ENCODE data around the gene CRB1. TPM values are rescaled to one million over a fixed set of nuclear protein-coding genes. Genes with fewer than 3 reads are reported as not detected.
"Not testable (repeated sequence)": the region's sequence is repeated elsewhere in the genome, so short reads cannot be mapped to it uniquely, and the experiment has no call there.

CRB1 gene
- total and polyA plus RNA-seq, 5 donors: 0.05 to 0.60 (median 0.28) TPM

DNA sequence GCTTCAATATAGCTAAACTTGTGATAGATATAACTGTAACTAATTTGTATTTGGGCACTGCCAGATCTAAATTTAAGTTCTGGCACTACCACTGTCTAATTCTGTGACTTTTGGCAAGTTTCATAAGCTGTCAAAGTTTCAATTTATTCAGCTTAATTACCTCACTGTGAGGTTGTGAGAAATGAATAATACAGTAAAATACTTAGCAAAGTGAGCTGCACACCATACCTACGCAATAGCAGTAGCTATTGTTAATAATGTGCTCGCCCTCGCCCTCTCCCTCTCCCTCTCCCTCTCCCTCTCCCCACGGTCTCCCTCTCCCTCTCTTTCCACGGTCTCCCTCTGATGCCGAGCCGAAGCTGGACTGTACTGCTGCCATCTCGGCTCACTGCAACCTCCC is 136.7 kb downstream of the CRB1 start:
- 88% methylated on average over 5 of the region's 8 CpGs for WGBS
- ATAC-seq; H3K27me3 ChIP-seq (ENCODE audit: control insufficient read depth, insufficient read depth); DNase-seq; H3K4me3 ChIP-seq (ENCODE audit: low read length); H3K27ac ChIP-seq (ENCODE audit: low read length); H3K9me3 ChIP-seq (ENCODE audit: control insufficient read depth, low read length); H3K4me1 ChIP-seq (ENCODE audit: control insufficient read depth, insufficient read depth, low read length); intact Hi-C loops (cut with DNase I): not testable (repeated sequence)

DNA sequence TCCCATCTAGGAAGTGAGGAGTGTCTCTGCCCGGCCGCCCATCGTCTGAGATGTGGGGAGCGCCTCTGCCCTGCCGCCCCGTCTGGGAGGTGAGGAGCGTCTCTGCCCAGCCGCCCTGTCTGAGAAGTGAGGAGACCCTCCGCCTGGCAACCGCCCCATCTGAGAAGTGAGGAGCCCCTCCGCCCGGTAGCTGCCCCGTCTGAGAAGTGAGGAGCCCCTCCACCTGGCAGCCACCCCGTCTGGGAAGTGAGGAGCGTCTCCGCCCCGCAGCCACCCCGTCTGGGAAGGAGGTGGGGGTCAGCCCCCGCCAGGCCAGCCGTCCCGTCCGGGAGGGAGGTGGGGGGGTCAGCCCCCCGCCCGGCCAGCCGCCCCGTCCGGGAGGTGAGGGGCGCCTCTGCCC is 137.6 kb downstream of the CRB1 start:
- 97% methylated on average over 25 of the region's 28 CpGs for WGBS
- H3K27me3 ChIP-seq (ENCODE audit: control insufficient read depth, insufficient read depth); H3K27ac ChIP-seq (ENCODE audit: low read length); H3K4me1 ChIP-seq (ENCODE audit: control insufficient read depth, insufficient read depth, low read length); H3K4me3 ChIP-seq (ENCODE audit: low read length); H3K9me3 ChIP-seq (ENCODE audit: control insufficient read depth, low read length); intact Hi-C loops (cut with DNase I); ATAC-seq: not testable (repeated sequence)
- peak in 2 of 3 donors; percentile 24 to 32 for DNase-seq

DNA sequence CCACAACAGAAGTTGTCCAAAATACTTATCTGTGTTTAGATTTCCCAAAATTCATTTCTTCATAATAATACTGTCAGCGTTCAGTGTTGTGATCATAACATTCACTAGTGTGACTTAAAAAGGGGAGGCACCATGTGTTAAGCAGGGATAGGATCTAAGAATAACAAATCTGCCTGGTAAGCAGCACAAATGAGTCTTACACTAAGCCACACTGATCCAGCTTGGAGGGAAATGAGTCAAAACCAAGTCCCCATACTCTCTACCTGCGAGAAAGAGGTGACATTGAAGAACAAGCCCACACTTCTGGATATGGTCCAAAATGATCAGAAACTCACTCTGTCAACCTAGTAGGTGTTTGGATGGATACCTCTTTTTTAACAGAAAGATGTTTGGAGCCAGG is 145.5 kb downstream of the CRB1 start:
- no peak overlapping the region for H3K27ac ChIP-seq (ENCODE audit: low read length)
- H3K4me3 ChIP-seq (ENCODE audit: low read length): no peak overlapping the region
- no peaks in the 10 kb centered on the region for H3K4me1 ChIP-seq (ENCODE audit: control insufficient read depth, insufficient read depth, low read length)
- no peak for ATAC-seq
- no peaks in the 10 kb centered on the region for H3K9me3 ChIP-seq (ENCODE audit: control insufficient read depth, low read length)
- H3K27me3 ChIP-seq (ENCODE audit: control insufficient read depth, insufficient read depth): no peaks in the 10 kb centered on the region
- intact Hi-C loops (cut with DNase I): no loop called here
- no peak for DNase-seq
- WGBS: 69% methylated on average over 2 of the region's 2 CpGs

DNA sequence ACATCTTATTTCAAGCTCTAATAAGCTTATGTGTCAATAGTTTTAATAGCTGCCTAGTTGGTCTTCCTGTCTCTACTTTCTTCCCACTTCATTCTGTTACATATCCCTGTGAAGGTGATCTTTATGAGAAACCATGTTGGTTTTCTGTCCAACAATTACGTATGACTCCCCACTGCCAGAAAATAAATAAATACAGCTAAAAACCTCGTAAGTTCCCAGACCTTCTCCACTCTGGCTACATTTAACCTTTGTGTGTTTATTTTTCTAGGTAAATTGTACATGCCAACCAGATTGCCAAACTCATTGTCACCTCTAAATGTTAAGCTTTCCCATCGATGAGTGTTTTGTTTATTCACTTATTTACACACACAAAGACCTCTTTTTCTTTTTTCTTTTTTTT is 147.2 kb downstream of the CRB1 start:
- Histone ChIP-seq H3K4me3 (ENCODE audit: low read length) (no peak overlapping the region), H3K27ac (ENCODE audit: low read length) (no peak overlapping the region), H3K9me3 (ENCODE audit: control insufficient read depth, low read length) (no peaks in the 10 kb centered on the region), H3K27me3 (ENCODE audit: control insufficient read depth, insufficient read depth) (no peaks in the 10 kb centered on the region), H3K4me1 (ENCODE audit: control insufficient read depth, insufficient read depth, low read length) (no peaks in the 10 kb centered on the region)
- DNase-seq (no peak), ATAC-seq (no peak)
- intact Hi-C loops (cut with DNase I): no loop called here
- WGBS: 80% methylated on average over 3 of the region's 3 CpGs

DNA sequence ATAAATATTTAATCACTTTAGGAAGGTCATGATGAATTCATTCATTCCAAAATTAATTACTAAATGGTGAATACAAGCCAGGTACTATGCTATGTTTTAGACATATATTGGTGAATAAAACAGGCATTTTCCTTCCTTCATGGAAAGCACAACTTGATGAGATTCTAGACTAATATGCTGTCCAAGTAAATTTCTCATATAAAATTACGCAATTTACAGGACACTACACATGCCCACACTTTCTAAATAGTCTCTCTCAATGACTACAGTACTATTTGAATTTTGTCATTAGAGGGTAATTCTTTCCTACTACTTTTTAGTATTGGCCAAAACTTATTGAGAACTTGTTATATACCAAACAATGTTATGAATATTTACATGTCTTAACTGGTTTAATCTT is 150.6 kb downstream of the CRB1 start:
- WGBS: 92% methylated on average over 1 of the region's 1 CpG
- intact Hi-C loops (cut with DNase I): no loop called here
- no peaks in the 10 kb centered on the region for H3K4me1 ChIP-seq (ENCODE audit: control insufficient read depth, insufficient read depth, low read length)
- no peak for DNase-seq
- ATAC-seq: no peak
- H3K9me3 ChIP-seq (ENCODE audit: control insufficient read depth, low read length): no peaks in the 10 kb centered on the region
- H3K4me3 ChIP-seq (ENCODE audit: low read length): no peak overlapping the region
- H3K27me3 ChIP-seq (ENCODE audit: control insufficient read depth, insufficient read depth): no peaks in the 10 kb centered on the region
- no peak overlapping the region for H3K27ac ChIP-seq (ENCODE audit: low read length)

DNA sequence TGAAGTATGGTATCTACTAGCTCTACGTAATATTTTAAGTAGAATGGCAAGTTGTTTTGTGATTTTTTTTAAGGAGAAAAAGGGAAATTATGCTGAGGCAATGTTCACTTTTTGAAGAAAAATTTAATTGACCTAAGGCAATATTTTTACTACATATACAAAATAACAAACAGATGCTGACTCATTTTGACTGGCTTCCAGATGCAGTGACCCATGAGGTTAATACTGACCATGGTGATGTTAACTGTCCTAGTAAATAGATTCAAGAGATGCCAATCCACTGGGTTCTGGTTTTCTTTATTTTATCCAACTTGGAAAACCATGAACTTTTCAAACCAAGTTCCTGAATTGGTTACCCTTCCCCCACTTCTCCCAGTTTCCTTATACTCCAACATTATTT is 154.9 kb downstream of the CRB1 start:
- no peak overlapping the region for H3K4me3 ChIP-seq (ENCODE audit: low read length)
- no peaks in the 10 kb centered on the region for H3K27me3 ChIP-seq (ENCODE audit: control insufficient read depth, insufficient read depth)
- H3K9me3 ChIP-seq (ENCODE audit: control insufficient read depth, low read length): no peaks in the 10 kb centered on the region
- H3K4me1 ChIP-seq (ENCODE audit: control insufficient read depth, insufficient read depth, low read length): no peaks in the 10 kb centered on the region
- intact Hi-C loops (cut with DNase I): no loop called here
- no peak for ATAC-seq
- WGBS: 86% methylated on average over 1 of the region's 1 CpG
- no peak overlapping the region for H3K27ac ChIP-seq (ENCODE audit: low read length)
- DNase-seq: no peak

DNA sequence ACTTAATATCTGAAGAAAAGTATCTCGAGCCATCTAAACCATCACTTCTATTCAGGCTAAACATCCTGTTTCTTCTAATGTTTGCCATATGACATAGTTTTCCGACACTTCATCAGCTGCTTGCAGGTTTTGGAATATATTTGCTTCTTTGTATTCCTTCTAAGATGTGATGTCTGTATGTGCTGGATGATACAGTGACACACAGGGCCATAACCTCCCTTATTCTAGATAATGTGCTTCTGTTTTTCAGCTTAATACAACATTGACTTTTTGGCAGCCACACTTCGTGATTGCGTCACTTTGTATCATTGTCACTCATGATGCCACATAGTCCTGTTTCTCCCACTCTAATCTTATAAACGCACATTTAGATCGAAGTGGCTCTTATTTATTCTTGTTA is 156.3 kb downstream of the CRB1 start:
- intact Hi-C loops (cut with DNase I): no loop called here
- peak in 1 of 3 donors; percentile 16 for DNase-seq
- WGBS: 69% methylated on average over 6 of the region's 6 CpGs

DNA sequence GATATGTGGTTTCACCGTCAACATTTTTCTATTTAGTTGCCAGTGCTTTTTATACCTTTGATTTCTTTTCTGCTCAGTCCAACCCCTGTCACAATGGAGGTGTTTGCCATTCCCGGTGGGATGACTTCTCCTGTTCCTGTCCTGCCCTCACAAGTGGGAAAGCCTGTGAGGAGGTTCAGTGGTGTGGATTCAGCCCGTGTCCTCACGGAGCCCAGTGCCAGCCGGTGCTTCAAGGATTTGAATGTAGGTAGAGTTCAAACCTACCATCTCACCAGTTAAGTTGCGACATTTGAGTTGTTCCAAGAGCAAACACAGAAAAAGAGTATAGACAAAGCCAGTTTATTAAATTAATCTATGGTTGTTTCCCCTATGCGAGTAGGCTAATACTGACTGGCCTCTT is 161.3 kb downstream of the CRB1 start:
- DNase-seq (no peak), ATAC-seq (no peak)
- 89% methylated on average over 7 of the region's 7 CpGs for WGBS
- no peaks in the 10 kb centered on the region for H3K4me1 ChIP-seq (ENCODE audit: control insufficient read depth, insufficient read depth, low read length)
- intact Hi-C loops (cut with DNase I): no loop called here
- no peak overlapping the region for H3K27ac ChIP-seq (ENCODE audit: low read length)
- no peaks in the 10 kb centered on the region for H3K9me3 ChIP-seq (ENCODE audit: control insufficient read depth, low read length)
- H3K4me3 ChIP-seq (ENCODE audit: low read length): no peak overlapping the region
- H3K27me3 ChIP-seq (ENCODE audit: control insufficient read depth, insufficient read depth): no peaks in the 10 kb centered on the region

More for the DNA sequence above, 156.3 kb downstream of the CRB1 start:
- H3K27me3 ChIP-seq (ENCODE audit: control insufficient read depth, insufficient read depth): no peaks in the 10 kb centered on the region
- no peaks in the 10 kb centered on the region for H3K4me1 ChIP-seq (ENCODE audit: control insufficient read depth, insufficient read depth, low read length)
- no peaks in the 10 kb centered on the region for H3K9me3 ChIP-seq (ENCODE audit: control insufficient read depth, low read length)
- H3K27ac ChIP-seq (ENCODE audit: low read length): no peak overlapping the region
- H3K4me3 ChIP-seq (ENCODE audit: low read length): no peak overlapping the region
- no peak for ATAC-seq

DNA sequence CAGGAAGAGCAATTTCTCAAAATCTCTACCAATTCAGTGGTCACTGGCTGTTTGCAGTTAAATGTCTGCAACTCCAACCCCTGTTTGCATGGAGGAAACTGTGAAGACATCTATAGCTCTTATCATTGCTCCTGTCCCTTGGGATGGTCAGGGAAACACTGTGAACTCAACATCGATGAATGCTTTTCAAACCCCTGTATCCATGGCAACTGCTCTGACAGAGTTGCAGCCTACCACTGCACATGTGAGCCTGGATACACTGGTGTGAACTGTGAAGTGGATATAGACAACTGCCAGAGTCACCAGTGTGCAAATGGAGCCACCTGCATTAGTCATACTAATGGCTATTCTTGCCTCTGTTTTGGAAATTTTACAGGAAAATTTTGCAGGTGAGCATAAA is 167.2 kb downstream of the CRB1 start:
- H3K4me1 ChIP-seq (ENCODE audit: control insufficient read depth, insufficient read depth, low read length): no peaks in the 10 kb centered on the region
- DNase-seq (no peak), ATAC-seq (no peak)
- WGBS: 10% methylated on average over 1 of the region's 1 CpG
- H3K27me3 ChIP-seq (ENCODE audit: control insufficient read depth, insufficient read depth): no peaks in the 10 kb centered on the region
- H3K27ac ChIP-seq (ENCODE audit: low read length): no peak overlapping the region
- no peak overlapping the region for H3K4me3 ChIP-seq (ENCODE audit: low read length)
- H3K9me3 ChIP-seq (ENCODE audit: control insufficient read depth, low read length): no peaks in the 10 kb centered on the region
- intact Hi-C loops (cut with DNase I): no loop called here

DNA sequence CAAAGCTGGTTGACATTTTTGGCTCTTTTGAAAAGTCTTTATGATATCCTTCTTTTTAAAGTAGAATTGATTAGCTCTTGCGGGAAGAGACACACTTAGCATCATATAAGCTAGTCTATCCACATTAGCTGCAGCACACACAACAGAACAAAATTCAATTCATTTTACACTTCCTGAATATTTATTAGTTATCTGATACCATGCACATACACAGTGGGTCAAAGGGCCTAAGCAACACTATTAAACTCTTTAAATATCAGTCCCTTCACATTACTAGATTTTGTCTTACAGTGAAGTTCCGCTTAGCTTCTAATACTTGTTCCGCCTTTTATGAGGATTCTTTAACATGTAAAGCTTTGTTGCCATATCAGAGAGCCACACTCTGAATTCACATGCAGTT is 169.5 kb downstream of the CRB1 start:
- WGBS: 97% methylated on average over 3 of the region's 3 CpGs
- no peaks in the 10 kb centered on the region for H3K4me1 ChIP-seq (ENCODE audit: control insufficient read depth, insufficient read depth, low read length)
- no peaks in the 10 kb centered on the region for H3K9me3 ChIP-seq (ENCODE audit: control insufficient read depth, low read length)
- intact Hi-C loops (cut with DNase I): no loop called here
- no peak overlapping the region for H3K27ac ChIP-seq (ENCODE audit: low read length)
- no peak for DNase-seq
- H3K27me3 ChIP-seq (ENCODE audit: control insufficient read depth, insufficient read depth): no peaks in the 10 kb centered on the region
- no peak for ATAC-seq
- H3K4me3 ChIP-seq (ENCODE audit: low read length): no peak overlapping the region

DNA sequence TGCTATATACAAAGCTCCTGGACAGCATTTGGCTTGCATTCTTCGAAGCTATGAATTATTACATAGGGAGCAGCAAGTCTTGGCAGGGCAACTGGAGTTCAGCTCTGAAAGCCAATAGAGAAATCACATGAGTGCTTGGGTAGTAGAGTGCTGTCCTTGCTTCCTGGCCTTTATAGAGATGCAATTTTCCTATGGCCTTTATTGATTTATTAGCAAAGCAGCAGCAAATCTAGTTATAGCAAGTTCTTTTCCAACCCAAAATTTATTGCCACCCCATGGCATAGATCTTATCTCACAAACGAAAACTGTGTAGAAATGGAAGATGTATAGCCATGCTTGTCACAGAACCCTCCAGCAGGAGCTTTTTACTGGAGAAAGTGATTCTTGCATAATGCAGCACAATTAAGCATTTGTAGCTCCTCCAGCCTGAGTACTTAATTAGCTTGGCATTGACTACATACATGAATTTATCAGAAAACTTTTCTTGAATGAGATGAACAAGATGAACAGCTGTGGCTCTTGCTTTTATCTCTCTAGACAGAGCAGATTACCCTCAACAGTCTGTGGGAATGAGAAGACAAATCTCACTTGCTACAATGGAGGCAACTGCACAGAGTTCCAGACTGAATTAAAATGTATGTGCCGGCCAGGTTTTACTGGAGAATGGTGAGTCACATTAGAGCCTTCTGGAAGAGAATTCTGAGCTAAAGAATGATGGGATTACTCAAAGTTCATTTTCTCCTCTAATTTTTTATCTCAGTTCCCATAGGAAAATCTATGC is 170.1 kb downstream of the CRB1 start:
- Histone ChIP-seq H3K4me1 (ENCODE audit: control insufficient read depth, insufficient read depth, low read length) (no peaks in the 10 kb centered on the region), H3K27ac (ENCODE audit: low read length) (no peak overlapping the region), H3K9me3 (ENCODE audit: control insufficient read depth, low read length) (no peaks in the 10 kb centered on the region), H3K27me3 (ENCODE audit: control insufficient read depth, insufficient read depth) (no peaks in the 10 kb centered on the region), H3K4me3 (ENCODE audit: low read length) (no peak overlapping the region)
- DNase-seq (no peak), ATAC-seq (no peak)
- WGBS: 34% methylated on average over 3 of the region's 3 CpGs
- intact Hi-C loops (cut with DNase I): no loop called here
